Natural killer cell (primary cell): ENCODE measurements around the gene ADORA2B. TPM values are rescaled to one million over a fixed set of nuclear protein-coding genes. Genes with fewer than 3 reads are reported as not detected.

Experiments used
- ATAC-seq, 3 donors: fragments of 150-1000 bp in 2 of 3; fragments of 200-7000 bp in 1 of 3; cut with Tn5 transposase; 1 replicate in 1 of 3; 2 replicates in 2 of 3; pipeline ENCODE4 v1.10.0; 2021; ENCODE audit warnings: mild to moderate bottlenecking in 2 of 3, moderate library complexity in 2 of 3
- DNase-seq, 2 donors: peaks; one replicate each; pipeline versions ENCODE4 v3.0.0 to v3.0.0-alpha.2; 2013 to 2021; ENCODE audit warnings: mixed read lengths in 1 of 2
- H3K27ac ChIP-seq: one replicate; pipeline ENCODE4 v1.5.1; 2013; ENCODE audit warnings: mild to moderate bottlenecking, low read length
- H3K27me3 ChIP-seq: one replicate; pipeline ENCODE4 v1.6.1; 2013; ENCODE audit warnings: low read length; ENCODE audit not compliant: control insufficient read depth, insufficient read depth
- H3K36me3 ChIP-seq: one replicate; pipeline ENCODE4 v1.6.1; 2013; ENCODE audit warnings: low read length; ENCODE audit not compliant: control insufficient read depth, insufficient read depth
- H3K4me1 ChIP-seq: one replicate; pipeline ENCODE4 v1.6.1; 2013; ENCODE audit warnings: low read length; ENCODE audit not compliant: control insufficient read depth, insufficient read depth
- H3K4me3 ChIP-seq: one replicate; pipeline ENCODE4 v1.5.1; 2013; ENCODE audit warnings: low read length
- H3K9me3 ChIP-seq: one replicate; pipeline ENCODE4 v1.6.1; 2013; ENCODE audit warnings: low read length; ENCODE audit not compliant: control insufficient read depth, insufficient read depth
- H3K27ac Mint-ChIP-seq, 2 donors: one replicate each; pipeline ENCODE4 v1.8.0; 2022; ENCODE audit warnings: mild to moderate bottlenecking in 2 of 2, mixed read lengths in 2 of 2, moderate library complexity in 1 of 2
- H3K27me3 Mint-ChIP-seq, 2 donors: one replicate each; pipeline ENCODE4 v1.8.0; 2022; ENCODE audit warnings: low read depth in 2 of 2, mixed read lengths in 2 of 2
- H3K36me3 Mint-ChIP-seq: one replicate; pipeline ENCODE4 v1.8.0; 2022; ENCODE audit warnings: mixed read lengths
- H3K4me1 Mint-ChIP-seq, 2 donors: one replicate each; pipeline ENCODE4 v1.8.0; 2022; ENCODE audit warnings: mixed read lengths in 2 of 2
- H3K4me3 Mint-ChIP-seq: one replicate; pipeline ENCODE4 v1.8.0; 2022; ENCODE audit warnings: mild to moderate bottlenecking, moderate library complexity, mixed read lengths
- H3K9me3 Mint-ChIP-seq, 2 donors: one replicate each; pipeline ENCODE4 v1.8.0; 2022; ENCODE audit warnings: mixed read lengths in 2 of 2
- WGBS: methylation state at CpG from one replicate; pipeline ENCODE4 v1.1.7; 2013; ENCODE audit warnings: missing lambda C conversion rate; ENCODE audit not compliant: insufficient coverage; 5-methylcytosine and 5-hydroxymethylcytosine counted together
- intact Hi-C: fragments of 100-400 bp; cut with micrococcal nuclease; formaldehyde crosslinking; loops from one replicate; pipeline ENCODE4 v1.14.2; 2022
- total RNA-seq, 4 donors: library from RNA; stranded (reverse); fragments of 120-200 nt in 1 of 4; gene quantifications; one replicate each; pipeline versions ENCODE4 v1.2.3 to v1.2.4, GENCODE V29; 2013 to 2022
- TF ChIP-seq, protein P1 (sequence below): fragments of 200-600 bp; IDR thresholded peaks from one replicate; pipeline ENCODE4 v1.8.0; 2022; ENCODE audit warnings: antibody characterized with exemption

ADORA2B gene
- total RNA-seq, 3 donors from 2014 or later (not counting 1 experiment from before 2014, with no cell fraction given), result 0.14 to 0.88 (median 0.41) TPM

GRCh38 chr17:15969463-15969862, 24.5 kb downstream of the ADORA2B start:
- Histone ChIP-seq H3K4me1 (peaks cover 15% of the 10 kb centered on the region), H3K27ac (no peak overlapping the region), H3K27me3 (no peaks in the 10 kb centered on the region), H3K36me3 (no peaks in the 10 kb centered on the region), H3K4me3 (no peak overlapping the region), H3K9me3 (no peaks in the 10 kb centered on the region)
- DNase-seq (no peak), ATAC-seq (no peak)
- Mint-ChIP-seq H3K4me3 (no peak overlapping the region), H3K4me1 (peaks cover 10% of the 10 kb centered on the region in 2 donors), H3K27ac (no peak overlapping the region), H3K27me3 (peaks cover 8 to 9% of the 10 kb centered on the region in 2 donors), H3K9me3 (no peaks in the 10 kb centered on the region), H3K36me3 (no peaks in the 10 kb centered on the region)
- TF ChIP-seq, protein P1, sequence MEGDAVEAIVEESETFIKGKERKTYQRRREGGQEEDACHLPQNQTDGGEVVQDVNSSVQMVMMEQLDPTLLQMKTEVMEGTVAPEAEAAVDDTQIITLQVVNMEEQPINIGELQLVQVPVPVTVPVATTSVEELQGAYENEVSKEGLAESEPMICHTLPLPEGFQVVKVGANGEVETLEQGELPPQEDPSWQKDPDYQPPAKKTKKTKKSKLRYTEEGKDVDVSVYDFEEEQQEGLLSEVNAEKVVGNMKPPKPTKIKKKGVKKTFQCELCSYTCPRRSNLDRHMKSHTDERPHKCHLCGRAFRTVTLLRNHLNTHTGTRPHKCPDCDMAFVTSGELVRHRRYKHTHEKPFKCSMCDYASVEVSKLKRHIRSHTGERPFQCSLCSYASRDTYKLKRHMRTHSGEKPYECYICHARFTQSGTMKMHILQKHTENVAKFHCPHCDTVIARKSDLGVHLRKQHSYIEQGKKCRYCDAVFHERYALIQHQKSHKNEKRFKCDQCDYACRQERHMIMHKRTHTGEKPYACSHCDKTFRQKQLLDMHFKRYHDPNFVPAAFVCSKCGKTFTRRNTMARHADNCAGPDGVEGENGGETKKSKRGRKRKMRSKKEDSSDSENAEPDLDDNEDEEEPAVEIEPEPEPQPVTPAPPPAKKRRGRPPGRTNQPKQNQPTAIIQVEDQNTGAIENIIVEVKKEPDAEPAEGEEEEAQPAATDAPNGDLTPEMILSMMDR, result no peak
- 94% methylated on average over 8 of the region's 8 CpGs for WGBS
- intact Hi-C loops, result no loop called here

- Mint-ChIP-seq H3K4me1 (peaks cover 10% of the 10 kb centered on the region in 2 donors), H3K27me3 (peaks cover 6 to 9% of the 10 kb centered on the region in 2 donors), H3K9me3 (no peaks in the 10 kb centered on the region), H3K4me3 (no peak overlapping the region), H3K36me3 (no peaks in the 10 kb centered on the region), H3K27ac (no peak overlapping the region)
- intact Hi-C loops, result no loop called here
- Histone ChIP-seq H3K9me3 (no peaks in the 10 kb centered on the region), H3K36me3 (peaks cover 2% of the 10 kb centered on the region), H3K27me3 (no peaks in the 10 kb centered on the region), H3K4me3 (no peak overlapping the region), H3K4me1 (peaks cover 15% of the 10 kb centered on the region), H3K27ac (no peak overlapping the region)
- no peak for DNase-seq
- ATAC-seq, result no peak
- TF ChIP-seq, protein P1, result no peak
- WGBS, result 94% methylated on average over 2 of the region's 2 CpGs
Observed at GRCh38 chr17:15970500-15970899, 25.6 kb downstream of the ADORA2B start.

GRCh38 chr17:15971098-15971678, 26.3 kb downstream of the ADORA2B start:
- H3K4me3 ChIP-seq, result no peak overlapping the region

More at GRCh38 chr17:15971098-15971678, 26.3 kb downstream of the ADORA2B start:
- TF ChIP-seq, protein P1, result no peak
- ATAC-seq (no peak), DNase-seq (no peak)
- no peaks in the 10 kb centered on the region for H3K27me3 ChIP-seq
- no peak overlapping the region for H3K27ac ChIP-seq
- no peaks in the 10 kb centered on the region for H3K9me3 ChIP-seq
- WGBS, result 88% methylated on average over 5 of the region's 5 CpGs
- no peak overlapping the region for H3K27ac Mint-ChIP-seq
- H3K4me3 Mint-ChIP-seq, result no peak overlapping the region
- H3K27me3 Mint-ChIP-seq, result peaks cover 6 to 9% of the 10 kb centered on the region in 2 donors
- peaks cover 2% of the 10 kb centered on the region for H3K36me3 ChIP-seq
- no peaks in the 10 kb centered on the region for H3K36me3 Mint-ChIP-seq
- no peaks in the 10 kb centered on the region for H3K9me3 Mint-ChIP-seq
- peaks cover 5 to 8% of the 10 kb centered on the region in 2 donors for H3K4me1 Mint-ChIP-seq
- peaks cover 13% of the 10 kb centered on the region for H3K4me1 ChIP-seq
- intact Hi-C loops, result no loop called here
